Endodermal cell (in vitro differentiated cells): Measurements from ENCODE around the gene PCDHGA1. TPM values are rescaled to one million over a fixed set of nuclear protein-coding genes. Genes with fewer than 3 reads are reported as not detected.
A peak's percentile ranks its signal among the peaks of the same experiment; 100 is the strongest.

Source experiments
- DNase-seq: peaks from one replicate; pipeline ENCODE4 v3.0.0-alpha.2; 2017
- H3K27ac ChIP-seq: 2 replicates; pipeline ENCODE4 v1.5.1; 2013; ENCODE audit warnings: mild to moderate bottlenecking, low read depth, low read length, moderate library complexity
- H3K27me3 ChIP-seq: 2 replicates; pipeline ENCODE4 v1.6.1; 2013; ENCODE audit warnings: mild to moderate bottlenecking, low read length, moderate library complexity; ENCODE audit not compliant: insufficient read depth, control insufficient read depth, poor library complexity, severe bottlenecking
- H3K36me3 ChIP-seq: 2 replicates; pipeline ENCODE4 v1.7.0; 2013; ENCODE audit warnings: mild to moderate bottlenecking, low read length, moderate library complexity; ENCODE audit not compliant: control insufficient read depth, insufficient read depth
- H3K4me1 ChIP-seq: one replicate; pipeline ENCODE4 v1.7.0; 2013; ENCODE audit warnings: low read length; ENCODE audit not compliant: control insufficient read depth, insufficient read depth
- H3K4me3 ChIP-seq: 2 replicates; pipeline ENCODE4 v1.5.1; 2013; ENCODE audit warnings: mild to moderate bottlenecking, low read length, moderate library complexity
- H3K9ac ChIP-seq: 2 replicates; pipeline ENCODE4 v1.6.1; 2013; ENCODE audit warnings: mild to moderate bottlenecking, low read length, moderate library complexity; ENCODE audit not compliant: poor library complexity, severe bottlenecking; ENCODE audit errors: extremely low read depth
- H3K9me3 ChIP-seq: 2 replicates; pipeline ENCODE4 v1.6.1; 2013; ENCODE audit warnings: mild to moderate bottlenecking, low read length, moderate library complexity; ENCODE audit not compliant: control insufficient read depth
- H3K27ac Mint-ChIP-seq: 2 replicates; pipeline ENCODE4 v1.8.0; 2020; ENCODE audit warnings: mixed read lengths
- H3K27me3 Mint-ChIP-seq: 2 replicates; pipeline ENCODE4 v1.8.0; 2021; ENCODE audit warnings: mild to moderate bottlenecking, mixed read lengths; ENCODE audit not compliant: insufficient read depth
- H3K36me3 Mint-ChIP-seq: 2 replicates; pipeline ENCODE4 v1.8.0; 2020; ENCODE audit warnings: low read depth, mixed read lengths
- H3K4me1 Mint-ChIP-seq: 2 replicates; pipeline ENCODE4 v1.8.0; 2020; ENCODE audit warnings: mixed read lengths
- H3K4me3 Mint-ChIP-seq: 2 replicates; pipeline ENCODE4 v1.8.0; 2020; ENCODE audit warnings: mild to moderate bottlenecking, moderate library complexity, mixed read lengths
- H3K9me3 Mint-ChIP-seq: 2 replicates; pipeline ENCODE4 v1.8.0; 2020; ENCODE audit warnings: mild to moderate bottlenecking, mixed read lengths
- CTCF ChIP-seq: fragments of 200-600 bp; sonication (generic); conservative IDR thresholded peaks from 2 replicates; pipeline ENCODE4 v1.5.0; 2021; ENCODE audit warnings: antibody characterized with exemption, mild to moderate bottlenecking
- WGBS, 2 experiments: methylation state at CpG; one replicate each; pipeline versions ENCODE4 v1.1.5 to v1.1.7; 2013; ENCODE audit warnings: missing lambda C conversion rate in 2 of 2, mixed read lengths in 1 of 2; ENCODE audit not compliant: insufficient coverage in 1 of 2, insufficient read length in 1 of 2; 5-methylcytosine and 5-hydroxymethylcytosine counted together
- total RNA-seq, 2 donors: library from RNA; stranded (reverse); fragmentation: NEBNext Ultra II Directional in 1 of 2; extraction: Animal tissue kit (Norgen Biotek cat#: 25700) in 1 of 2; gene quantifications; 2 replicates in 1 of 2; 3 replicates in 1 of 2; pipeline ENCODE4 v1.2.1, GENCODE V29; 2021

The PCDHGA1 gene
- total RNA-seq, 2 donors from 2014 or later, result 0.38 to 2.2 TPM

GRCh38 chr5:141363952-141364660 is 33.8 kb downstream of the PCDHGA1 start, which contains the start of gene PCDHGA5:
Gene PCDHGA5, plus strand, starts transcription at chr5:141364162. Its CDS starts 169 bp downstream, at chr5:141364331.
- no peak for DNase-seq
- peaks cover 68% of the 10 kb centered on the region for H3K9me3 Mint-ChIP-seq
- Histone ChIP-seq H3K4me1 (no peaks in the 10 kb centered on the region), H3K27ac (no peak within 1 kb of the TSS), H3K4me3 (no peak within 1 kb of the TSS), H3K9me3 (peaks cover 47% of the 10 kb centered on the region), H3K36me3 (no peaks in the 10 kb centered on the region), H3K27me3 (no peaks in the 10 kb centered on the region), H3K9ac (no peak within 1 kb of the TSS)
- H3K36me3 Mint-ChIP-seq, result peaks cover 50% of the 10 kb centered on the region
- TF ChIP-seq CTCF, result no peak
- H3K4me1 Mint-ChIP-seq, result no peaks in the 10 kb centered on the region
- no peak within 1 kb of the TSS for H3K27ac Mint-ChIP-seq
- no peak within 1 kb of the TSS for H3K4me3 Mint-ChIP-seq
- 96% methylated on average over 28 to 33 of the region's 34 CpGs for WGBS, 2 experiments
- no peaks in the 10 kb centered on the region for H3K27me3 Mint-ChIP-seq

- Histone ChIP-seq H3K9ac (no peak overlapping the region), H3K9me3 (peaks cover 43% of the 10 kb centered on the region), H3K27ac (no peak overlapping the region), H3K27me3 (no peaks in the 10 kb centered on the region), H3K4me3 (no peak overlapping the region), H3K4me1 (no peaks in the 10 kb centered on the region), H3K36me3 (no peaks in the 10 kb centered on the region)
- peaks cover 47% of the 10 kb centered on the region for H3K36me3 Mint-ChIP-seq
- no peaks in the 10 kb centered on the region for H3K27me3 Mint-ChIP-seq
- no peak for TF ChIP-seq CTCF
- H3K9me3 Mint-ChIP-seq, result peaks cover 68% of the 10 kb centered on the region
- WGBS, 2 experiments, result 96% methylated on average over 43 to 46 of the region's 46 CpGs
- no peak overlapping the region for H3K4me3 Mint-ChIP-seq
- DNase-seq, result no peak
- no peak overlapping the region for H3K27ac Mint-ChIP-seq
- no peaks in the 10 kb centered on the region for H3K4me1 Mint-ChIP-seq
Observed at GRCh38 chr5:141366016-141366896, 35.9 kb downstream of the PCDHGA1 start.

GRCh38 chr5:141369994-141370848 is 39.9 kb downstream of the PCDHGA1 start, which contains the start of gene PCDHGB3:
Gene PCDHGB3, plus strand, starts transcription at chr5:141370242. Its CDS starts 153 bp downstream, at chr5:141370395.
- Histone ChIP-seq H3K9me3 (peaks cover 51% of the 10 kb centered on the region), H3K4me1 (no peaks in the 10 kb centered on the region), H3K27me3 (no peaks in the 10 kb centered on the region), H3K36me3 (no peaks in the 10 kb centered on the region), H3K9ac (no peak within 1 kb of the TSS), H3K4me3 (no peak within 1 kb of the TSS), H3K27ac (no peak within 1 kb of the TSS)
- no peak within 1 kb of the TSS for H3K27ac Mint-ChIP-seq
- WGBS, 2 experiments, result 94 to 95% methylated on average over 32 of the region's 32 CpGs
- H3K27me3 Mint-ChIP-seq, result no peaks in the 10 kb centered on the region
- H3K4me3 Mint-ChIP-seq, result peak within 1 kb of the TSS; percentile 40
- TF ChIP-seq CTCF, result peak; percentile 63
- peaks cover 44% of the 10 kb centered on the region for H3K36me3 Mint-ChIP-seq
- no peak for DNase-seq
- peaks cover 62% of the 10 kb centered on the region for H3K9me3 Mint-ChIP-seq
- H3K4me1 Mint-ChIP-seq, result no peaks in the 10 kb centered on the region
